ENCODE measurements around the gene APOA1. TPM values are rescaled to one million over a fixed set of nuclear protein-coding genes. Genes with fewer than 3 reads are reported as not detected.

Gene APOA1
- total RNA-seq, 1 donor from 2014 or later = 189 TPM

- DNase-seq (ENCODE audit: low spot score, unreplicated experiment) = no peak
- no peak within 1 kb of the TSS for H3K27ac Mint-ChIP-seq
- H3K4me1 Mint-ChIP-seq (ENCODE audit: low read depth) = peaks cover 14% of the 10 kb centered on the region
- no peak within 1 kb of the TSS for H3K4me3 Mint-ChIP-seq (ENCODE audit: low read depth)
- no peaks in the 10 kb centered on the region for H3K9me3 Mint-ChIP-seq (ENCODE audit: low read depth)
- no peaks in the 10 kb centered on the region for H3K36me3 Mint-ChIP-seq (ENCODE audit: insufficient read depth)
- peaks cover 15% of the 10 kb centered on the region for H3K27me3 Mint-ChIP-seq
- TF ChIP-seq, protein P1, sequence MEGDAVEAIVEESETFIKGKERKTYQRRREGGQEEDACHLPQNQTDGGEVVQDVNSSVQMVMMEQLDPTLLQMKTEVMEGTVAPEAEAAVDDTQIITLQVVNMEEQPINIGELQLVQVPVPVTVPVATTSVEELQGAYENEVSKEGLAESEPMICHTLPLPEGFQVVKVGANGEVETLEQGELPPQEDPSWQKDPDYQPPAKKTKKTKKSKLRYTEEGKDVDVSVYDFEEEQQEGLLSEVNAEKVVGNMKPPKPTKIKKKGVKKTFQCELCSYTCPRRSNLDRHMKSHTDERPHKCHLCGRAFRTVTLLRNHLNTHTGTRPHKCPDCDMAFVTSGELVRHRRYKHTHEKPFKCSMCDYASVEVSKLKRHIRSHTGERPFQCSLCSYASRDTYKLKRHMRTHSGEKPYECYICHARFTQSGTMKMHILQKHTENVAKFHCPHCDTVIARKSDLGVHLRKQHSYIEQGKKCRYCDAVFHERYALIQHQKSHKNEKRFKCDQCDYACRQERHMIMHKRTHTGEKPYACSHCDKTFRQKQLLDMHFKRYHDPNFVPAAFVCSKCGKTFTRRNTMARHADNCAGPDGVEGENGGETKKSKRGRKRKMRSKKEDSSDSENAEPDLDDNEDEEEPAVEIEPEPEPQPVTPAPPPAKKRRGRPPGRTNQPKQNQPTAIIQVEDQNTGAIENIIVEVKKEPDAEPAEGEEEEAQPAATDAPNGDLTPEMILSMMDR (IDR thresholded peaks at IDR 0.05; ENCODE audit: unreplicated experiment) = no peak
Measured at GRCh38 chr11:116823031-116823843, 14.2 kb downstream of the APOA1 start, which contains the start of gene APOA4. Gene APOA4 (minus strand): TSS chr11:116823304. CDS start chr11:116823191, 113 bp downstream.

DNA sequence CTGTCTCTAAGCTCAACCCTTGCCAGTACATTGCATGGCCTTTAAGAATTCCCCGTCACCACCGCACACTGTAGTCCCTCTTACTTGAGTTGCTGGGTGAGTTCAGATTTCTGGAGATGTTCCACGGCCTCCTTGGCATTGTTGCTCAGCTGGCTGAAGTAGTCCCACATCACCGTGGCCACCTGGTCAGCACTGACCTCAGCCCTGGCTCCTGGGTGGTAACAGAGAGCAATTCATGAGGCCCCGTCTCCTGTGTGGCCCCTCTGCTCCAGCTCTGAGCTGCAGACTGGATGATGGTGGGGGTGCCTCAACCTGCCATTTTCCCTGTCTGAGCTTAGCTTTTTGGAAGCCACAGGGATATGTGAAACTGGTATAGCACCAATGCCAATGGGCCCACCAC is 14.8 kb downstream of the APOA1 start:
- H3K4me1 Mint-ChIP-seq (ENCODE audit: low read depth) = peaks cover 14% of the 10 kb centered on the region
- H3K27ac Mint-ChIP-seq = no peak overlapping the region
- H3K9me3 Mint-ChIP-seq (ENCODE audit: low read depth) = no peaks in the 10 kb centered on the region
- no peak for DNase-seq (ENCODE audit: low spot score, unreplicated experiment)
- no peak overlapping the region for H3K4me3 Mint-ChIP-seq (ENCODE audit: low read depth)
- H3K27me3 Mint-ChIP-seq = peaks cover 15% of the 10 kb centered on the region
- H3K36me3 Mint-ChIP-seq (ENCODE audit: insufficient read depth) = no peaks in the 10 kb centered on the region
- TF ChIP-seq, protein P1 (IDR thresholded peaks at IDR 0.05; ENCODE audit: unreplicated experiment) = no peak

- DNase-seq (ENCODE audit: low spot score, unreplicated experiment) = no peak
- peaks cover 6% of the 10 kb centered on the region for H3K4me1 Mint-ChIP-seq (ENCODE audit: low read depth)
- no peaks in the 10 kb centered on the region for H3K36me3 Mint-ChIP-seq (ENCODE audit: insufficient read depth)
- H3K27ac Mint-ChIP-seq = no peak overlapping the region
- H3K4me3 Mint-ChIP-seq (ENCODE audit: low read depth) = no peak overlapping the region
- peaks cover 15% of the 10 kb centered on the region for H3K27me3 Mint-ChIP-seq
- TF ChIP-seq, protein P1 (IDR thresholded peaks at IDR 0.05; ENCODE audit: unreplicated experiment) = no peak
- no peaks in the 10 kb centered on the region for H3K9me3 Mint-ChIP-seq (ENCODE audit: low read depth)
Measured at GRCh38 chr11:116821050-116821918, 16.1 kb downstream of the APOA1 start.

GRCh38 chr11:116819049-116819448 is 18.4 kb downstream of the APOA1 start:
- Mint-ChIP-seq H3K27me3 (peaks cover 15% of the 10 kb centered on the region), H3K4me1 (ENCODE audit: low read depth) (peaks cover 6% of the 10 kb centered on the region), H3K27ac (no peak overlapping the region), H3K36me3 (ENCODE audit: insufficient read depth) (no peaks in the 10 kb centered on the region), H3K4me3 (ENCODE audit: low read depth) (no peak overlapping the region), H3K9me3 (ENCODE audit: low read depth) (no peaks in the 10 kb centered on the region)
- no peak for DNase-seq (ENCODE audit: low spot score, unreplicated experiment)
- TF ChIP-seq, protein P1 (IDR thresholded peaks at IDR 0.05; ENCODE audit: unreplicated experiment) = no peak

- TF ChIP-seq, protein P1 (IDR thresholded peaks at IDR 0.05; ENCODE audit: unreplicated experiment) = no peak
- Mint-ChIP-seq H3K4me1 (ENCODE audit: low read depth) (peaks cover 4% of the 10 kb centered on the region), H3K4me3 (ENCODE audit: low read depth) (no peak overlapping the region), H3K27ac (no peak overlapping the region), H3K36me3 (ENCODE audit: insufficient read depth) (no peaks in the 10 kb centered on the region), H3K27me3 (peaks cover 6% of the 10 kb centered on the region), H3K9me3 (ENCODE audit: low read depth) (no peaks in the 10 kb centered on the region)
- DNase-seq (ENCODE audit: low spot score, unreplicated experiment) = no peak
Measured at GRCh38 chr11:116814502-116814901, 22.9 kb downstream of the APOA1 start.

Data from progenitor cell of endocrine pancreas (in vitro differentiated cells).